Prostate gland (tissue), 2 donors: ENCODE data around the gene DPEP1.
"Not testable (repeated sequence)": the region's sequence is repeated elsewhere in the genome, so short reads cannot be mapped to it uniquely, and the experiment has no call there.

Source experiments
- POLR2A ChIP-seq: fragments of 450-650 bp; IDR thresholded peaks from one replicate; pipeline ENCODE4 v1.6.1; 2016; ENCODE audit warnings: antibody characterized with exemption, mild to moderate bottlenecking
- POLR2AphosphoS5 ChIP-seq: sonication (generic); formaldehyde crosslinking; IDR thresholded peaks from one replicate; pipeline ENCODE4 v1.6.1; 2017; ENCODE audit warnings: antibody characterized with exemption
- TF ChIP-seq, protein P1 (sequence below), 4 experiments: fragments of 200-600 bp in 2 of 4; fragments of 450-650 bp in 2 of 4; sonication (generic) in 2 of 4; IDR thresholded peaks; 1 replicate in 3 of 4; 2 replicates in 1 of 4; pipeline ENCODE4 v1.5.1; 2016 to 2019; ENCODE audit warnings: antibody characterized with exemption in 4 of 4, mild to moderate bottlenecking in 2 of 4, moderate library complexity in 2 of 4

GRCh38 chr16:89634463-89635385, 21.3 kb downstream of the DPEP1 start:
- not testable (repeated sequence) for TF ChIP-seq POLR2A, POLR2AphosphoS5
- TF ChIP-seq, protein P1, sequence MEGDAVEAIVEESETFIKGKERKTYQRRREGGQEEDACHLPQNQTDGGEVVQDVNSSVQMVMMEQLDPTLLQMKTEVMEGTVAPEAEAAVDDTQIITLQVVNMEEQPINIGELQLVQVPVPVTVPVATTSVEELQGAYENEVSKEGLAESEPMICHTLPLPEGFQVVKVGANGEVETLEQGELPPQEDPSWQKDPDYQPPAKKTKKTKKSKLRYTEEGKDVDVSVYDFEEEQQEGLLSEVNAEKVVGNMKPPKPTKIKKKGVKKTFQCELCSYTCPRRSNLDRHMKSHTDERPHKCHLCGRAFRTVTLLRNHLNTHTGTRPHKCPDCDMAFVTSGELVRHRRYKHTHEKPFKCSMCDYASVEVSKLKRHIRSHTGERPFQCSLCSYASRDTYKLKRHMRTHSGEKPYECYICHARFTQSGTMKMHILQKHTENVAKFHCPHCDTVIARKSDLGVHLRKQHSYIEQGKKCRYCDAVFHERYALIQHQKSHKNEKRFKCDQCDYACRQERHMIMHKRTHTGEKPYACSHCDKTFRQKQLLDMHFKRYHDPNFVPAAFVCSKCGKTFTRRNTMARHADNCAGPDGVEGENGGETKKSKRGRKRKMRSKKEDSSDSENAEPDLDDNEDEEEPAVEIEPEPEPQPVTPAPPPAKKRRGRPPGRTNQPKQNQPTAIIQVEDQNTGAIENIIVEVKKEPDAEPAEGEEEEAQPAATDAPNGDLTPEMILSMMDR (IDR thresholded peaks at IDR 0.05) = not testable (repeated sequence)
